GM18498 (cell line): Measurements from ENCODE around the gene PSMB11.

Source experiments
- ATAC-seq: cut with Tn5 transposase; IDR thresholded peaks from one replicate; pipeline ENCODE4 v1.9.1; 2021; ENCODE audit warnings: mild to moderate bottlenecking, moderate library complexity; ENCODE audit not compliant: unreplicated experiment

PSMB11 gene

GRCh38 chr14:23057757-23058653, 16.0 kb downstream of the PSMB11 start:
- peak; percentile 67 for ATAC-seq

DNA sequence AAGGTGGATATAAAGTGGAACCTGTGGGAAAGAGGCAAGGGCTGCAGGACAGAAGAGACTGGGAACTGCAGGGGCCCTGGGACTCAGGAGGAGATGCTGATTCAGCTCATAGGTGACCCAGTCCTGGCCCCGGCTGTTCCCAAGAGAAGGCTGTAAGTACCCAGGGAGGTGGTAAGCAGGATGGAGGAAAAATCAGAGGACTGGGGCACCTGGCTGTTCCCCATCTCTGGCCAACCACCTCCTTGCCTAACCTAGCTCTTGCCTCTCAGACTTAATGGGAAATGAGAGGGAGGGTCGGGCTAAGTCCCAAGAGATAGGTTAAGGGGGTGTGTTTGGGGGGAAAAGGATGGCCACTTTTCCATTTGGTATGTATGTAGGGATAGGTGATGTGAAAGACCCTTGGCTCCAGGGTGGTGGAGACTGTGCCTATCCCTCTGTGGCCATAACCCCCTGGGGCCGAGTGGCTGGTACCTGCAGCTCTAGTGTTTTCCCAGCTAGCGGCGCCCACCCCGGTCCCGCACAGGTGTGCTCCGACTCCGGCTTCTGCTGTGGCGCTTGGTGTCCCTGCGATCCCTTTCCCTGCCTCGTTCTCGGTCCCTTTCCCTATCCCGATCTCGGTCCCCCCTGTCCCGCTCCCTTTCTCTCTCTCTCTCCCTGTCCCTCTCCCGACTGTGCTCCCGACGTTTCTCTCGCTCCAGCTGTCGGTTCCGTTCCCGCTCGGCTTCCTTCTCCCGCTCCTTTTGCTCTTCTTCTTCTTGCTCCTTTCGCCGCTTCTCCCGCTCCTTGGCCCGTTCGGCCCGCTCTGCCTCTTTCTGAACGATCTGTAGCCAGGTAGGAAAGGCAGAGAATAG, 16.9 kb downstream of the PSMB11 start:
- no peak for ATAC-seq

GRCh38 chr14:23060536-23061260, 18.7 kb downstream of the PSMB11 start:
- ATAC-seq, result no peak

DNA sequence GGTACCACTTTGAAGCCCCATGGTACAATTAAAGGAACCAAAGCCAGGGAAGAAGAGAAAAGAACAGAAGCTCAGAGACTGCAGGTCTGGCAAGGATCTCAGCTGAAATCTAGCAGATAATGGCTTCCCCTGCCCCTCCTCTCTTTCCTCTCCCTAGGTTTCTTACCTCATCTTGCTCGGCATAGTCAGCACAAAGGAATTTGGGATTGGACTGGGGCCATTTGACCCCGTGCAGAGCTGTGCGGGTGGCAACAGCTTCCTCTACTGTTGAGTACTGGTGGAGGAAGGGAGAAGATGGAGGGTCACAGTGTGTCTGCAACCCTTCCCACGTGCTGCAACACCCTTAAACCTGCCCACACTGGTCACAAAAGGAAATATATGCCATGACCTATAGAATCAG, 20.0 kb downstream of the PSMB11 start:
- ATAC-seq, result no peak

DNA sequence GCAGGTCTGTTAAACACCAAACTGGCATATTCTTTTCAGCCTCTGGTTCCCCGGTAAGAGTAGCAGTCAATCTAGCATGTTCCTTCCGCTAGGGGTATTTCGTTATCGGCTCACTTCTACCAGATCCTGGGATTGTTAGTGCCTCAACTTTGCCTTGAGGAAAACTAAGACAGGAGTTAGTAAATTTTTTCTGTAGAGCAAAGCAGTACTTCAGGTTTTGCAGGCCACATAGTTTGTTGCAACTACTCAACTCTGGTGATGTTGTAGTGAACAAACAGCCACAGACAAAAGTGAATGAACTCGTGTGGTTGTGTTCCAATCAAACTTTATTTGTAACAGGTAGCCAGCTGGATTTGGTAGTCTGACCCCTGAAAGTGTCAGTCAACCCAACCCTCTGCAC, 21.6 kb downstream of the PSMB11 start:
- ATAC-seq, result no peak

DNA sequence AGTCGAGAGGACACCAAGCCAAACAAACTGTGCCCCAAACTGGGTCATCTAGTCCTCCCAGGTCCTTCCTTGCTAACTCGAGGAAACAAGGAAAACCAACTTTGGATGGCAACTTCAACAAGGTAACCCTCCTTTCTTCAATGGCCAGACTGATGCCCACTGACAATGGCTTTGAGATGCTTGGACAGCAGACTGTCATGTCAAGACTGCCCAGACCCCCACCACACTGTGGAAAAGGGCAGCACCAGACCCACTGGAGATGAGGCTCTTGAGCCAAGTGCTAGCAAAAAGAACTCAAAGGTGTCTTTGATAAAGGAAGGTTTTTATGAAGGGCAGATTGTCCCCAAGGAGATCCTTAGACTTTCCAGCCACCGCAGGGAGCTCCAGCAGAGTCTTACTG, 24.4 kb downstream of the PSMB11 start:
- no peak for ATAC-seq

DNA sequence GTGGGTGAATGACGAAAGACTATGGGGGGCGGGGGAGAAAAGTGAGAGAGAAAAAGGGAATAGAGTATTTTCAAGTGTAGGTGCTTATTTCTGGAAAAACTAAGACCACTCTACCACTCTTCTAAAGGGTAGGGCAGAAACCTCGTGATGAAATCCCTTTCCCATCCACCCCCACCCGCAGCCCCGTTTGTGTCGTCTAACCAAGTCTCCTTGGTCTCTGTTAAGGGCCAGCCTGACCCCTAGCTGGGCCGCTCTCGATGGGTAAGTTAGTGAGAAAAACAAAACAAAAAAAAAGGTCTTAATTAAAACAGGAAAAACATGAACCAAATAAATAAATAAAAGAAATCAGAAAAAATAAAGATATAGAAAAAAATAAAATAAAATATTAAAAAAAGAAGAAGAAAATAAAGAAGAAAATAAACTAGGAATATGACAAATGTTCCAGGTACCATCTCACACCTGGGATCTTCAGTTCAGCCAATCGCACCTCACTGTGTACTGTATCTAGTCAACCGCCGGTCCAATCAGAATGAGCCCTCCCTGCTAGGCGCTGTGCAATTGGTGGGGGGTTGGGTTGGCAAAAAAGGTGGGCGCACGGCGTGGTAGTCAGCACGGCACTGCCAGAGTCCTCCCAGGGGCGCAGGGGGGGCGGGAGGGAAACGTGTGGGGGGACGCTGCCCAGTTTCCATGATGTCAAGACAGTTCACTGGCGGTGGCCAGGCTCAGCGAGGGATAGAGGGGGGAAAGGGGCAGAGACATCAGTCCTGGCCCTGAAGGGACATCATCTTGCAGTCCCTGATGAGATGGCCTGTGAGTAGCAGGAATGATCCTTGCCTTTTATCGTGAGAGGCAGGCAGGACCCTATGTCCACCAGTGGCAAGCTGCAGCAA, 25.1 kb downstream of the PSMB11 start:
- ATAC-seq, result no peak

- ATAC-seq, result no peak
These were observed 26.1 kb downstream of the PSMB11 start for GRCh38 chr14:23067847-23068788.

- ATAC-seq, result peak; percentile 80
These were observed 26.9 kb downstream of the PSMB11 start for GRCh38 chr14:23068789-23069412.

DNA sequence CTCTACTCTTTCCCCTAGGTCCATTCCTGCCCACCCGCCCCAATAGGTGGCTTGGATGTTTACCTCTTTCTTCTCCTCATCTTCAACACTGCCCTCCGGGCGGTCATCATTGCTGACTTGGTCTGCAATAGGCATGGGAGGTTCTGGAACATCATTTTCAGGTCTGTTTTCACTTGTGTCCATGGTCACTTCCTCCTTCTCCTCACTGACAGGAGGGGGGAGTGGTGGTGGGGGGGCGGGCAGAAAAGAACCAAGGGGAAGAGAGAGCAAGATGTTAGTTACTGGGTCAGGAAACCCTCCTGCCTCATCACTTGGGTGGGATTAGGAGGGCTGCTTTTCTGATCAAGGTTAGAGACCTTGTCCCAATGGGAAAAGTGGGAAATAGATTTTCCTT, 27.4 kb downstream of the PSMB11 start:
- no peak for ATAC-seq

- ATAC-seq, result no peak
These were observed 28.5 kb downstream of the PSMB11 start for GRCh38 chr14:23070262-23071129.

GRCh38 chr14:23071244-23071920, 29.4 kb downstream of the PSMB11 start:
- ATAC-seq, result peak; percentile 86

- ATAC-seq, result no peak
These were observed 30.0 kb downstream of the PSMB11 start for GRCh38 chr14:23071921-23072539.

DNA sequence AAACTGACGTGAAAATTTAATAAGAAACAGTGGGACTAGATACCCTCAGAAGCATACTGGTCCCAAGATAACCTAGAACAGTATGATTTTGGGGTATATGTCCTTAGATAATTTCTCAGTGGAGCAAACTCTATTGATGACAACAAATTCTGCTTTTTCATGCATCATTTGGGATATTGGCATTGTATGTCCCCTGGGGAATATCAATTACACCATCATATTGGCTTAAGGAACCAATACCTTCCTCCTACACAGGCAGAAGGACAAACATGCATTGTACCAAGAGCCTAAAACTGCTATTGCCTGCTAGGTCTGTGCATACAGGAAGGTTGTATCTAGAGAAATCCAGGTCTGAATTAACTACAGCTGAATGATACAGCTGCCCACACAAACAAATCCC, 32.9 kb downstream of the PSMB11 start:
- no peak for ATAC-seq

GRCh38 chr14:23076785-23077408, 34.9 kb downstream of the PSMB11 start:
- no peak for ATAC-seq

GRCh38 chr14:23077962-23078361, 36.0 kb downstream of the PSMB11 start:
- ATAC-seq, result no peak
